HCT116 (cell line): Measurements from ENCODE around the gene NEO1. TPM values are rescaled to one million over a fixed set of nuclear protein-coding genes. Genes with fewer than 3 reads are reported as not detected.

Experiments used
- ATAC-seq: fragments of 200-7000 bp; cut with Tn5 transposase; 2 replicates; pipeline ENCODE4 v1.9.1; 2020; ENCODE audit warnings: mild to moderate bottlenecking, moderate library complexity
- BruUV-seq: library from RNA; stranded (reverse); fragments of 400-500 nt; replicated peaks from 2 replicates; lab custom pipeline; 2021; lab: Mats Ljungman, UMichigan
- CTCF ChIA-PET: fragments of 300-600 bp; sonication (Branson Sonifier 250); formaldehyde crosslinking; loops from one replicate; lab custom pipeline; 2021; ENCODE audit warnings: antibody characterized with exemption; lab: Charles Lee
- POLR2A ChIA-PET: fragments of 300-600, 350-600 bp; sonication (Branson Sonifier 250); formaldehyde crosslinking; loops from one replicate; lab custom pipeline; 2021; ENCODE audit warnings: antibody characterized with exemption; lab: Charles Lee
- RAD21 ChIA-PET, 2 experiments: fragments of 300-600 bp; sonication (Branson Sonifier 250); formaldehyde crosslinking; loops; one replicate each; lab custom pipeline; 2023; ENCODE audit warnings: low total read pairs in 2 of 2; ENCODE audit not compliant: uncharacterized antibody in 2 of 2, unreplicated experiment in 2 of 2, low non-redundant PET in 1 of 2; lab: Charles Lee
- DNase-seq: peaks from one replicate; pipeline ENCODE4 v3.0.0-alpha.2; 2010; ENCODE audit warnings: low read depth, low spot score
- H2AFZ ChIP-seq: fragments of 200-600 bp; shearing (Covaris generic), sonication (generic); 2 replicates; pipeline ENCODE4 v1.6.1; 2017; ENCODE audit warnings: low read depth, mixed run types, mixed read lengths, antibody characterized with exemption, low read length; ENCODE audit not compliant: poor library complexity, severe bottlenecking
- H3K27ac ChIP-seq: 2 replicates; pipeline ENCODE4 v1.5.1; 2012; ENCODE audit warnings: low read depth, low read length
- H3K27me3 ChIP-seq: fragments of 200-600 bp; sonication (generic); 2 replicates; pipeline ENCODE4 v1.6.1; 2016; ENCODE audit warnings: mixed run types, low read length, mixed read lengths; ENCODE audit not compliant: insufficient read depth
- H3K36me3 ChIP-seq, 2 experiments: fragments of 200-500 bp in 1 of 2; fragments of 200-600 bp in 1 of 2; sonication (Bioruptor generic) in 1 of 2; sonication (generic) in 1 of 2; 2 replicates each; pipeline versions ENCODE4 v1.5.1 to v1.6.1; 2014 to 2016; ENCODE audit warnings: low read length in 2 of 2, inconsistent platforms in 1 of 2, mixed read lengths in 1 of 2, mixed run types in 1 of 2; ENCODE audit not compliant: insufficient read depth in 2 of 2, control insufficient read depth in 1 of 2
- H3K4me1 ChIP-seq, 2 experiments: fragments of 200-600 bp in 1 of 2; sonication (generic) in 1 of 2; 2 replicates each; pipeline versions ENCODE4 v1.5.1 to v1.6.1; 2012 to 2017; ENCODE audit warnings: low read length in 2 of 2, inconsistent platforms in 1 of 2, mild to moderate bottlenecking in 1 of 2, mixed read lengths in 1 of 2, mixed run types in 1 of 2, moderate library complexity in 1 of 2; ENCODE audit not compliant: insufficient read depth in 2 of 2, control insufficient read depth in 1 of 2
- H3K4me2 ChIP-seq: fragments of 200-600 bp; sonication (generic); 2 replicates; pipeline ENCODE4 v1.6.1; 2017; ENCODE audit warnings: mixed run types, low read length, mixed read lengths
- H3K4me3 ChIP-seq, 2 experiments: fragments of 200-600 bp in 1 of 2; sonication (generic) in 1 of 2; replicated peaks in 1 of 2; 2 replicates each; pipeline ENCODE4 v1.5.1; 2011 to 2016; ENCODE audit warnings: low read length in 2 of 2, control low read depth in 1 of 2, low read depth in 1 of 2, mild to moderate bottlenecking in 1 of 2, mixed read lengths in 1 of 2, mixed run types in 1 of 2
- H3K79me2 ChIP-seq: fragments of 200-600 bp; sonication (generic); 2 replicates; pipeline ENCODE4 v1.6.1; 2017; ENCODE audit warnings: mild to moderate bottlenecking, mixed run types, low read length, moderate library complexity, mixed read lengths; ENCODE audit not compliant: insufficient read depth
- H3K9ac ChIP-seq: fragments of 200-600 bp; sonication (generic); 2 replicates; pipeline ENCODE4 v1.6.1; 2016; ENCODE audit warnings: low read length, mixed read lengths
- H3K9me2 ChIP-seq: fragments of 200-600 bp; sonication (generic), shearing (Covaris generic); 2 replicates; pipeline ENCODE4 v1.6.1; 2017; ENCODE audit warnings: mixed run types, mild to moderate bottlenecking, moderate library complexity; ENCODE audit not compliant: insufficient read depth
- H3K9me3 ChIP-seq, 2 experiments: fragments of 200-500 bp in 1 of 2; fragments of 200-600 bp in 1 of 2; sonication (Bioruptor generic) in 1 of 2; sonication (generic) in 1 of 2; 2 replicates each; pipeline ENCODE4 v1.6.1; 2014 to 2017; ENCODE audit warnings: low read length in 2 of 2, mixed read lengths in 2 of 2, inconsistent platforms in 1 of 2, low read depth in 1 of 2, mild to moderate bottlenecking in 1 of 2, mixed run types in 1 of 2, moderate library complexity in 1 of 2; ENCODE audit not compliant: control insufficient read depth in 1 of 2, insufficient read depth in 1 of 2
- H4K20me1 ChIP-seq: fragments of 200-600 bp; sonication (generic), shearing (Covaris generic); 2 replicates; pipeline ENCODE4 v1.6.1; 2017; ENCODE audit warnings: mixed run types, mild to moderate bottlenecking, moderate library complexity; ENCODE audit not compliant: insufficient read depth
- CBX3 ChIP-seq: IDR thresholded peaks from 2 replicates; pipeline ENCODE4 v1.6.1; 2012; ENCODE audit warnings: low read depth
- EGR1 ChIP-seq: IDR thresholded peaks from 2 replicates; pipeline ENCODE4 v1.6.1; 2012; ENCODE audit warnings: low read depth
- ELF1 ChIP-seq: IDR thresholded peaks from 2 replicates; pipeline ENCODE4 v1.6.1; 2012; ENCODE audit warnings: low read depth, borderline replicate concordance
- EZH2 ChIP-seq: fragments of 200-600 bp; sonication (generic); IDR thresholded peaks from 2 replicates; pipeline ENCODE4 v1.6.1; 2017; ENCODE audit warnings: antibody characterized with exemption, mixed run types
- EZH2phosphoT487 ChIP-seq: fragments of 200-600 bp; IDR thresholded peaks from 2 replicates; pipeline ENCODE4 v1.6.1; 2018; ENCODE audit warnings: antibody characterized with exemption, borderline replicate concordance
- FOSL1 ChIP-seq: IDR thresholded peaks from 2 replicates; pipeline ENCODE4 v1.6.1; 2012; ENCODE audit warnings: low read depth
- POLR2A ChIP-seq: IDR thresholded peaks from 2 replicates; pipeline ENCODE4 v1.7.0; 2011; ENCODE audit warnings: borderline replicate concordance; ENCODE audit not compliant: insufficient read depth, insufficient read length; ENCODE audit errors: extremely low read depth
- POLR2AphosphoS5 ChIP-seq: IDR thresholded peaks from 2 replicates; pipeline ENCODE4 v1.6.1; 2011; ENCODE audit warnings: mild to moderate bottlenecking, low read depth, low read length, moderate library complexity
- SP1 ChIP-seq: IDR thresholded peaks from 2 replicates; pipeline ENCODE4 v1.6.1; 2012; ENCODE audit warnings: low read depth
- SRF ChIP-seq: IDR thresholded peaks from 2 replicates; pipeline ENCODE4 v1.6.1; 2012; ENCODE audit warnings: low read depth
- TCF7L2 ChIP-seq: IDR thresholded peaks from 2 replicates; pipeline ENCODE4 v1.7.0; 2011; ENCODE audit warnings: borderline replicate concordance, inconsistent platforms; ENCODE audit not compliant: insufficient read depth, insufficient read length; ENCODE audit errors: extremely low read depth
- ZFX ChIP-seq: fragments of 450-650 bp; IDR thresholded peaks from 2 replicates; pipeline ENCODE4 v1.6.1; 2017
- intact Hi-C: fragments of 100-400 bp; cut with micrococcal nuclease; formaldehyde crosslinking; loops from 2 replicates; pipeline ENCODE4 v1.10.0; 2022
- total RNA-seq: library from RNA; stranded (reverse); gene quantifications from one replicate; pipeline ENCODE4 v1.2.1, GENCODE V29; 2021; ENCODE audit not compliant: unreplicated experiment
- TF ChIP-seq, protein P1 (sequence below): IDR thresholded peaks from 2 replicates; pipeline ENCODE4 v1.6.1; 2011; ENCODE audit warnings: mild to moderate bottlenecking, low read length, moderate library complexity; ENCODE audit not compliant: insufficient replicate concordance; ENCODE audit errors: extremely low read depth
- TF ChIP-seq, protein P2 (sequence below): IDR thresholded peaks from 2 replicates; pipeline ENCODE4 v1.6.1; 2012
- TF ChIP-seq, protein P3 (sequence below): IDR thresholded peaks from 2 replicates; pipeline ENCODE4 v1.6.1; 2012; ENCODE audit warnings: low read depth
- TF ChIP-seq, protein P4 (sequence below): IDR thresholded peaks from 2 replicates; pipeline ENCODE4 v1.6.1; 2012
- TF ChIP-seq, protein P5 (sequence below), 3 experiments: fragments of 200-600 bp in 1 of 3; sonication (generic) in 1 of 3; IDR thresholded peaks in 2 of 3; conservative IDR thresholded peaks in 1 of 3; 2 replicates each; pipeline ENCODE4 v1.5.1; 2012 to 2017; ENCODE audit warnings: low read depth in 2 of 3, low read length in 2 of 3, antibody characterized with exemption in 1 of 3, borderline replicate concordance in 1 of 3, control low read depth in 1 of 3, mild to moderate bottlenecking in 1 of 3, mixed read lengths in 1 of 3, mixed run types in 1 of 3, moderate library complexity in 1 of 3; ENCODE audit not compliant: insufficient read depth in 1 of 3

Gene NEO1
- total RNA-seq, 1 experiment from 2014 or later, result 30.0 TPM

DNA sequence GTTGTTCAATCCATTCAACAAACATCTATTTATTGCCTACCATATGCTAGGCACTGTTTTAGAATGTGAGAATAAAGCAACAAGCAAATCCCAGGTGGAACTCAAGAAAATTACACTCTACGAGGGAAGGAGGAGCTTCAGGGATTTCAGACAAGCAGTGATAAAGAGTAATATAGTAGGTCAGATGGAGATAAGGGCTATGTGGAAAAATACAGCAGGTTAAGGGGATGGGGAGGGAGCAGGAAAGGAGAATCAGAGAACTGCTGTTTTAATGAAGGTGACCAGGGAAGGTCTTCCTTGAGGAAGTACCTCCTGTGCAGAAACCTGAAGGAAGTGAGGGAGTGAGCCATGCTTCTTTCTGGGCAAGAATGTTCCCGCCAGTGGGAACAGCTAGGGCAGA lies 47.2 kb upstream of the NEO1 start:
- RAD21 ChIA-PET, result no interaction called here
- no peak overlapping the region for H2AFZ ChIP-seq
- no peak overlapping the region for H3K4me3 ChIP-seq
- H3K79me2 ChIP-seq, result no peaks in the 10 kb centered on the region
- BruUV-seq, result no TSS peak
- ATAC-seq, result no peak
- POLR2A ChIA-PET, result no interaction called here
- no peak for DNase-seq
- H3K9ac ChIP-seq, result no peak overlapping the region
- H3K36me3 ChIP-seq, result no peaks in the 10 kb centered on the region
- H3K27me3 ChIP-seq, result no peaks in the 10 kb centered on the region
- no peaks in the 10 kb centered on the region for H3K4me1 ChIP-seq
- intact Hi-C loops, result no loop called here
- no peaks in the 10 kb centered on the region for H3K9me3 ChIP-seq
- no peak overlapping the region for H3K27ac ChIP-seq
- H3K4me2 ChIP-seq, result no peak overlapping the region
- CTCF ChIA-PET, result no interaction called here
- no peaks in the 10 kb centered on the region for H3K9me2 ChIP-seq
- H4K20me1 ChIP-seq, result no peaks in the 10 kb centered on the region
- TF ChIP-seq, protein P1, sequence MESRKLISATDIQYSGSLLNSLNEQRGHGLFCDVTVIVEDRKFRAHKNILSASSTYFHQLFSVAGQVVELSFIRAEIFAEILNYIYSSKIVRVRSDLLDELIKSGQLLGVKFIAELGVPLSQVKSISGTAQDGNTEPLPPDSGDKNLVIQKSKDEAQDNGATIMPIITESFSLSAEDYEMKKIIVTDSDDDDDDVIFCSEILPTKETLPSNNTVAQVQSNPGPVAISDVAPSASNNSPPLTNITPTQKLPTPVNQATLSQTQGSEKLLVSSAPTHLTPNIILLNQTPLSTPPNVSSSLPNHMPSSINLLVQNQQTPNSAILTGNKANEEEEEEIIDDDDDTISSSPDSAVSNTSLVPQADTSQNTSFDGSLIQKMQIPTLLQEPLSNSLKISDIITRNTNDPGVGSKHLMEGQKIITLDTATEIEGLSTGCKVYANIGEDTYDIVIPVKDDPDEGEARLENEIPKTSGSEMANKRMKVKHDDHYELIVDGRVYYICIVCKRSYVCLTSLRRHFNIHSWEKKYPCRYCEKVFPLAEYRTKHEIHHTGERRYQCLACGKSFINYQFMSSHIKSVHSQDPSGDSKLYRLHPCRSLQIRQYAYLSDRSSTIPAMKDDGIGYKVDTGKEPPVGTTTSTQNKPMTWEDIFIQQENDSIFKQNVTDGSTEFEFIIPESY, result no peak
- TF ChIP-seq, protein P2, sequence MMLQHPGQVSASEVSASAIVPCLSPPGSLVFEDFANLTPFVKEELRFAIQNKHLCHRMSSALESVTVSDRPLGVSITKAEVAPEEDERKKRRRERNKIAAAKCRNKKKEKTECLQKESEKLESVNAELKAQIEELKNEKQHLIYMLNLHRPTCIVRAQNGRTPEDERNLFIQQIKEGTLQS, result no peak
- no peak for TF ChIP-seq POLR2A
- TF ChIP-seq TCF7L2, result no peak
- TF ChIP-seq ZFX, result no peak
- no peak for TF ChIP-seq SP1
- TF ChIP-seq, protein P3, sequence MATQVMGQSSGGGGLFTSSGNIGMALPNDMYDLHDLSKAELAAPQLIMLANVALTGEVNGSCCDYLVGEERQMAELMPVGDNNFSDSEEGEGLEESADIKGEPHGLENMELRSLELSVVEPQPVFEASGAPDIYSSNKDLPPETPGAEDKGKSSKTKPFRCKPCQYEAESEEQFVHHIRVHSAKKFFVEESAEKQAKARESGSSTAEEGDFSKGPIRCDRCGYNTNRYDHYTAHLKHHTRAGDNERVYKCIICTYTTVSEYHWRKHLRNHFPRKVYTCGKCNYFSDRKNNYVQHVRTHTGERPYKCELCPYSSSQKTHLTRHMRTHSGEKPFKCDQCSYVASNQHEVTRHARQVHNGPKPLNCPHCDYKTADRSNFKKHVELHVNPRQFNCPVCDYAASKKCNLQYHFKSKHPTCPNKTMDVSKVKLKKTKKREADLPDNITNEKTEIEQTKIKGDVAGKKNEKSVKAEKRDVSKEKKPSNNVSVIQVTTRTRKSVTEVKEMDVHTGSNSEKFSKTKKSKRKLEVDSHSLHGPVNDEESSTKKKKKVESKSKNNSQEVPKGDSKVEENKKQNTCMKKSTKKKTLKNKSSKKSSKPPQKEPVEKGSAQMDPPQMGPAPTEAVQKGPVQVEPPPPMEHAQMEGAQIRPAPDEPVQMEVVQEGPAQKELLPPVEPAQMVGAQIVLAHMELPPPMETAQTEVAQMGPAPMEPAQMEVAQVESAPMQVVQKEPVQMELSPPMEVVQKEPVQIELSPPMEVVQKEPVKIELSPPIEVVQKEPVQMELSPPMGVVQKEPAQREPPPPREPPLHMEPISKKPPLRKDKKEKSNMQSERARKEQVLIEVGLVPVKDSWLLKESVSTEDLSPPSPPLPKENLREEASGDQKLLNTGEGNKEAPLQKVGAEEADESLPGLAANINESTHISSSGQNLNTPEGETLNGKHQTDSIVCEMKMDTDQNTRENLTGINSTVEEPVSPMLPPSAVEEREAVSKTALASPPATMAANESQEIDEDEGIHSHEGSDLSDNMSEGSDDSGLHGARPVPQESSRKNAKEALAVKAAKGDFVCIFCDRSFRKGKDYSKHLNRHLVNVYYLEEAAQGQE, result no peak
- TF ChIP-seq FOSL1, result no peak
- TF ChIP-seq, protein P4, sequence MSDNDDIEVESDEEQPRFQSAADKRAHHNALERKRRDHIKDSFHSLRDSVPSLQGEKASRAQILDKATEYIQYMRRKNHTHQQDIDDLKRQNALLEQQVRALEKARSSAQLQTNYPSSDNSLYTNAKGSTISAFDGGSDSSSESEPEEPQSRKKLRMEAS, result no peak
- TF ChIP-seq SRF, result no peak
- TF ChIP-seq EGR1, result no peak
- no peak for TF ChIP-seq EZH2phosphoT487
- TF ChIP-seq CBX3, result no peak
- no peak for TF ChIP-seq ELF1
- TF ChIP-seq, protein P5, sequence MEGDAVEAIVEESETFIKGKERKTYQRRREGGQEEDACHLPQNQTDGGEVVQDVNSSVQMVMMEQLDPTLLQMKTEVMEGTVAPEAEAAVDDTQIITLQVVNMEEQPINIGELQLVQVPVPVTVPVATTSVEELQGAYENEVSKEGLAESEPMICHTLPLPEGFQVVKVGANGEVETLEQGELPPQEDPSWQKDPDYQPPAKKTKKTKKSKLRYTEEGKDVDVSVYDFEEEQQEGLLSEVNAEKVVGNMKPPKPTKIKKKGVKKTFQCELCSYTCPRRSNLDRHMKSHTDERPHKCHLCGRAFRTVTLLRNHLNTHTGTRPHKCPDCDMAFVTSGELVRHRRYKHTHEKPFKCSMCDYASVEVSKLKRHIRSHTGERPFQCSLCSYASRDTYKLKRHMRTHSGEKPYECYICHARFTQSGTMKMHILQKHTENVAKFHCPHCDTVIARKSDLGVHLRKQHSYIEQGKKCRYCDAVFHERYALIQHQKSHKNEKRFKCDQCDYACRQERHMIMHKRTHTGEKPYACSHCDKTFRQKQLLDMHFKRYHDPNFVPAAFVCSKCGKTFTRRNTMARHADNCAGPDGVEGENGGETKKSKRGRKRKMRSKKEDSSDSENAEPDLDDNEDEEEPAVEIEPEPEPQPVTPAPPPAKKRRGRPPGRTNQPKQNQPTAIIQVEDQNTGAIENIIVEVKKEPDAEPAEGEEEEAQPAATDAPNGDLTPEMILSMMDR (IDR thresholded peaks at IDR 0.05 in 2 of 3, conservative IDR thresholded peaks at IDR 0.05 in 1 of 3; ENCODE audit: borderline replicate concordance in 1 of 3, insufficient read depth in 1 of 3, low read depth in 2 of 3, low read length in 2 of 3), result no peak
- TF ChIP-seq POLR2AphosphoS5, result no peak
- no peak for TF ChIP-seq EZH2
